Measurements from ENCODE around the gene CYTIP.

Gene CYTIP

GRCh38 chr2:157460384-157460837 lies 16.5 kb upstream of the CYTIP start:
- no peaks in the 10 kb centered on the region for H3F3A ChIP-seq (ENCODE audit: insufficient read depth)
- no peak overlapping the region for H3K4me2 ChIP-seq (ENCODE audit: low read depth, low read length, poor library complexity, severe bottlenecking)
- H3K79me2 ChIP-seq (ENCODE audit: insufficient read depth, low read length), result no peaks in the 10 kb centered on the region
- H3K9ac ChIP-seq (ENCODE audit: low read length), result no peak overlapping the region
- no peaks in the 10 kb centered on the region for H4K20me1 ChIP-seq (ENCODE audit: low read depth, low read length)
- no peak overlapping the region for H3K27ac ChIP-seq (ENCODE audit: low read depth, low read length)
- H3K9me2 ChIP-seq (replicated peaks; ENCODE audit: insufficient read depth, low read length), result no peaks in the 10 kb centered on the region
- no peaks in the 10 kb centered on the region for H3K9me3 ChIP-seq (ENCODE audit: insufficient read depth, low read length)
- H3K36me3 ChIP-seq (ENCODE audit: low read length), result no peaks in the 10 kb centered on the region
- H2AFZ ChIP-seq (ENCODE audit: low read depth, low read length, severe bottlenecking), result no peak overlapping the region
- no peaks in the 10 kb centered on the region for H3K27me3 ChIP-seq (ENCODE audit: low read length)
- no peak overlapping the region for H3K4me3 ChIP-seq (ENCODE audit: insufficient read depth, low read length, poor library complexity, severe bottlenecking)
- TF ChIP-seq CTCF (IDR thresholded peaks at IDR 0.05; ENCODE audit: insufficient read depth, low read length, poor library complexity, severe bottlenecking) (no peak), EZH2phosphoT487 (conservative IDR thresholded peaks at IDR 0.05; ENCODE audit: low read length) (no peak)

- Histone ChIP-seq H3K4me3 (ENCODE audit: insufficient read depth, low read length, poor library complexity, severe bottlenecking) (no peak overlapping the region), H3K9me3 (ENCODE audit: insufficient read depth, low read length) (no peaks in the 10 kb centered on the region), H3K36me3 (ENCODE audit: low read length) (no peaks in the 10 kb centered on the region), H2AFZ (ENCODE audit: low read depth, low read length, severe bottlenecking) (no peak overlapping the region), H4K20me1 (ENCODE audit: low read depth, low read length) (no peaks in the 10 kb centered on the region), H3F3A (ENCODE audit: insufficient read depth) (no peaks in the 10 kb centered on the region), H3K4me2 (ENCODE audit: low read depth, low read length, poor library complexity, severe bottlenecking) (no peak overlapping the region), H3K9ac (ENCODE audit: low read length) (no peak overlapping the region), H3K79me2 (ENCODE audit: insufficient read depth, low read length) (no peaks in the 10 kb centered on the region), H3K27ac (ENCODE audit: low read depth, low read length) (no peak overlapping the region), H3K9me2 (replicated peaks; ENCODE audit: insufficient read depth, low read length) (no peaks in the 10 kb centered on the region), H3K27me3 (ENCODE audit: low read length) (no peaks in the 10 kb centered on the region)
- TF ChIP-seq EZH2phosphoT487 (conservative IDR thresholded peaks at IDR 0.05; ENCODE audit: low read length), result no peak
- no peak for TF ChIP-seq CTCF (IDR thresholded peaks at IDR 0.05; ENCODE audit: insufficient read depth, low read length, poor library complexity, severe bottlenecking)
Observed at GRCh38 chr2:157459486-157459885, 15.6 kb upstream of the CYTIP start.

- Histone ChIP-seq H3K9me2 (replicated peaks; ENCODE audit: insufficient read depth, low read length) (no peaks in the 10 kb centered on the region), H3K79me2 (ENCODE audit: insufficient read depth, low read length) (peaks cover 10% of the 10 kb centered on the region), H3K9me3 (ENCODE audit: insufficient read depth, low read length) (no peaks in the 10 kb centered on the region), H3K27me3 (ENCODE audit: low read length) (no peaks in the 10 kb centered on the region; the same call in 1 of the 2 replicates), H3F3A (ENCODE audit: insufficient read depth) (0 out of 2 replicates have a peak, but pooled peaks cover 9% of the 10 kb centered on the region), H3K27ac (ENCODE audit: low read depth, low read length) (no peak overlapping the region), H3K36me3 (ENCODE audit: low read length) (no peaks in the 10 kb centered on the region), H3K4me2 (ENCODE audit: low read depth, low read length, poor library complexity, severe bottlenecking) (no peak overlapping the region), H4K20me1 (ENCODE audit: low read depth, low read length) (no peaks in the 10 kb centered on the region), H2AFZ (ENCODE audit: low read depth, low read length, severe bottlenecking) (no peak overlapping the region), H3K9ac (ENCODE audit: low read length) (no peak overlapping the region), H3K4me3 (ENCODE audit: insufficient read depth, low read length, poor library complexity, severe bottlenecking) (no peak overlapping the region)
- TF ChIP-seq CTCF (IDR thresholded peaks at IDR 0.05; ENCODE audit: insufficient read depth, low read length, poor library complexity, severe bottlenecking), result no peak
- no peak for TF ChIP-seq EZH2phosphoT487 (conservative IDR thresholded peaks at IDR 0.05; ENCODE audit: low read length)
Observed at GRCh38 chr2:157447741-157448140, 3.9 kb upstream of the CYTIP start.
